Measurements from ENCODE around the gene UCN3. TPM values are rescaled to one million over a fixed set of nuclear protein-coding genes. Genes with fewer than 3 reads are reported as not detected.

The UCN3 gene
- total and polyA plus RNA-seq, 2 of the 4 experiments (the other 2 are of a cell fraction), result not detected

DNA sequence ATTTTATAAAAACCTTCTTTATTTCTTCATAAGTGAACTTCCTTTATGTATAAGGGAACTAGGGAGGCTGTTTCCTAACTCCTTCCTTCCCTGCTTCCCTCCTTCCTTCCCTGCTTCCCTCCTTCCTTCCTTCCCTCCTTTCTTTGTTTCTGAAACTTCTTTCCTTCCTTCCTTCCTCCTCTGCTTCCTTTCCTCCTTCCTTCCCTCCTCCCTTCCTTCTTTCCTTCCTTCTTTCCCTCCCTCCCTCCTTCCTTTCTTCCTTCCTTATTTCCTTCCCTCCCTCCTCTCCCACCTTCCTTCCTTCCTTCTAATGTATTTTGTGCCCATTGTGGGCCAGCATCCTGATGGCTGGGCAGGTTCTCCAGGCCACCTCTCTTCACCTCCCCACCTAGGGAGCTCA, 26.8 kb upstream of the UCN3 start:
- H4K91ac ChIP-seq (ENCODE audit: insufficient read depth, low read depth, low read length), result no peak overlapping the region
- H3K27me3 ChIP-seq (ENCODE audit: control insufficient read depth, insufficient read depth, low read length), result no peaks in the 10 kb centered on the region
- H2BK5ac ChIP-seq (ENCODE audit: low read depth, low read length, poor library complexity, severe bottlenecking), result no peak overlapping the region
- H3K9me1 ChIP-seq (ENCODE audit: insufficient read depth, low read length), result no peaks in the 10 kb centered on the region
- H3K14ac ChIP-seq (replicated peaks; ENCODE audit: low read depth, low read length), result no peak overlapping the region
- H3K79me1 ChIP-seq (ENCODE audit: low read depth in 1 of 2, low read length in 2 of 2), result no peaks in the 10 kb centered on the region
- H3K56ac ChIP-seq (ENCODE audit: extremely low read depth, insufficient read depth, low read length), result no peak overlapping the region
- H4K20me1 ChIP-seq (ENCODE audit: insufficient read depth, low read length), result no peaks in the 10 kb centered on the region
- H3K27ac ChIP-seq (ENCODE audit: insufficient read depth, low read length), result no peak overlapping the region
- H2AK5ac ChIP-seq (ENCODE audit: low read depth, low read length), result no peak overlapping the region
- in situ Hi-C loops (cut with MboI; ENCODE audit: low sequenced_read_pairs) (no loop called here), intact Hi-C loops (cut with micrococcal nuclease) (no loop called here), dilution Hi-C loops (cut with HindIII; ENCODE audit: low sequenced_read_pairs, unreplicated experiment) (no loop called here)
- no peak overlapping the region for H4K8ac ChIP-seq (ENCODE audit: low read depth in 2 of 2, low read length in 2 of 2)
- H2BK20ac ChIP-seq (ENCODE audit: low read depth, low read length), result no peak overlapping the region
- no peak overlapping the region for H3K9ac ChIP-seq (ENCODE audit: low read depth, low read length)
- H2BK15ac ChIP-seq (ENCODE audit: low read depth, low read length), result no peak overlapping the region
- CTCF ChIA-PET, result no interaction called here
- H3K36me3 ChIP-seq (ENCODE audit: control insufficient read depth, insufficient read depth, low read length), result no peaks in the 10 kb centered on the region
- H2AK9ac ChIP-seq (replicated peaks; ENCODE audit: low read depth, low read length, poor library complexity), result no peak overlapping the region
- H3K23ac ChIP-seq (ENCODE audit: low read depth, low read length), result no peak overlapping the region
- H3K18ac ChIP-seq (ENCODE audit: low read depth, low read length), result no peak overlapping the region
- no TSS peak for BruUV-seq (replicated peaks)
- H4K5ac ChIP-seq (ENCODE audit: low read depth, low read length), result no peak overlapping the region
- H2BK120ac ChIP-seq (ENCODE audit: low read depth, low read length), result no peak overlapping the region
- no peak for TF ChIP-seq RAD21 (IDR thresholded peaks at IDR 0.05; ENCODE audit: low read length)
- no peak for TF ChIP-seq NFE2L2 (IDR thresholded peaks at IDR 0.05; ENCODE audit: low read depth, low read length)
- TF ChIP-seq RCOR1 (IDR thresholded peaks at IDR 0.05; ENCODE audit: insufficient replicate concordance, low read length), result no peak
- TF ChIP-seq SMC3 (IDR thresholded peaks at IDR 0.05; ENCODE audit: low read depth, low read length), result no peak
- no peak for TF ChIP-seq MAFK (IDR thresholded peaks at IDR 0.05; ENCODE audit: low read depth, low read length)
- TF ChIP-seq BHLHE40 (IDR thresholded peaks at IDR 0.05; ENCODE audit: low read depth, low read length), result no peak
- TF ChIP-seq, protein P1, sequence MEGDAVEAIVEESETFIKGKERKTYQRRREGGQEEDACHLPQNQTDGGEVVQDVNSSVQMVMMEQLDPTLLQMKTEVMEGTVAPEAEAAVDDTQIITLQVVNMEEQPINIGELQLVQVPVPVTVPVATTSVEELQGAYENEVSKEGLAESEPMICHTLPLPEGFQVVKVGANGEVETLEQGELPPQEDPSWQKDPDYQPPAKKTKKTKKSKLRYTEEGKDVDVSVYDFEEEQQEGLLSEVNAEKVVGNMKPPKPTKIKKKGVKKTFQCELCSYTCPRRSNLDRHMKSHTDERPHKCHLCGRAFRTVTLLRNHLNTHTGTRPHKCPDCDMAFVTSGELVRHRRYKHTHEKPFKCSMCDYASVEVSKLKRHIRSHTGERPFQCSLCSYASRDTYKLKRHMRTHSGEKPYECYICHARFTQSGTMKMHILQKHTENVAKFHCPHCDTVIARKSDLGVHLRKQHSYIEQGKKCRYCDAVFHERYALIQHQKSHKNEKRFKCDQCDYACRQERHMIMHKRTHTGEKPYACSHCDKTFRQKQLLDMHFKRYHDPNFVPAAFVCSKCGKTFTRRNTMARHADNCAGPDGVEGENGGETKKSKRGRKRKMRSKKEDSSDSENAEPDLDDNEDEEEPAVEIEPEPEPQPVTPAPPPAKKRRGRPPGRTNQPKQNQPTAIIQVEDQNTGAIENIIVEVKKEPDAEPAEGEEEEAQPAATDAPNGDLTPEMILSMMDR (conservative IDR thresholded peaks at IDR 0.05; ENCODE audit: low read depth, low read length), result no peak
- TF ChIP-seq ELK1 (IDR thresholded peaks at IDR 0.05; ENCODE audit: borderline replicate concordance, low read depth, low read length), result no peak
- no peak for TF ChIP-seq MXI1 (IDR thresholded peaks at IDR 0.05; ENCODE audit: borderline replicate concordance, low read depth, low read length)
- no peak for TF ChIP-seq POLR2A (IDR thresholded peaks at IDR 0.05; ENCODE audit: low read depth, low read length)
- no peak for TF ChIP-seq RFX5 (IDR thresholded peaks at IDR 0.05; ENCODE audit: low read depth, low read length)
- no peak for TF ChIP-seq MAZ (IDR thresholded peaks at IDR 0.05; ENCODE audit: borderline replicate concordance, low read depth, low read length)
- no peak for TF ChIP-seq CEBPB (IDR thresholded peaks at IDR 0.05; ENCODE audit: low read depth, low read length)
- no peak for TF ChIP-seq FOS (IDR thresholded peaks at IDR 0.05; ENCODE audit: low read depth, low read length)
- TF ChIP-seq, protein P2, sequence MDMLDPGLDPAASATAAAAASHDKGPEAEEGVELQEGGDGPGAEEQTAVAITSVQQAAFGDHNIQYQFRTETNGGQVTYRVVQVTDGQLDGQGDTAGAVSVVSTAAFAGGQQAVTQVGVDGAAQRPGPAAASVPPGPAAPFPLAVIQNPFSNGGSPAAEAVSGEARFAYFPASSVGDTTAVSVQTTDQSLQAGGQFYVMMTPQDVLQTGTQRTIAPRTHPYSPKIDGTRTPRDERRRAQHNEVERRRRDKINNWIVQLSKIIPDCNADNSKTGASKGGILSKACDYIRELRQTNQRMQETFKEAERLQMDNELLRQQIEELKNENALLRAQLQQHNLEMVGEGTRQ (IDR thresholded peaks at IDR 0.05; ENCODE audit: low read depth, low read length), result no peak
- TF ChIP-seq CHD1 (IDR thresholded peaks at IDR 0.05; ENCODE audit: low read depth, low read length), result no peak
- no peak overlapping the region for H3K4ac ChIP-seq (ENCODE audit: low read depth, low read length)
- H3K4me3 ChIP-seq (ENCODE audit: insufficient read depth, low read depth, low read length), result no peak overlapping the region
- no peaks in the 10 kb centered on the region for H3K4me1 ChIP-seq (ENCODE audit: control insufficient read depth, insufficient read depth, low read length)
- H3K9me3 ChIP-seq (ENCODE audit: control insufficient read depth, insufficient read depth, low read length), result no peaks in the 10 kb centered on the region
- POLR2A ChIA-PET (ENCODE audit: unreplicated experiment), result no interaction called here
- ATAC-seq (ENCODE audit: low read depth) (no peak), DNase-seq (no peak)
- H2AFZ ChIP-seq (replicated peaks; ENCODE audit: low read length, poor library complexity), result no peak overlapping the region
- no peak overlapping the region for H3K4me2 ChIP-seq (ENCODE audit: low read depth, low read length)
